Liver (tissue), 3 donors: ENCODE measurements around the gene SLC25A22.

Experiments used
- CTCF ChIP-seq: fragments of 150-350 bp; IDR thresholded peaks from 2 replicates; pipeline ENCODE4 v1.5.1; 2017; ENCODE audit warnings: improper control_type of control experiment, low read depth, low read length; ENCODE audit not compliant: missing input control
- FOXA1 ChIP-seq: IDR thresholded peaks from 2 replicates; pipeline ENCODE4 v1.6.1; 2016; ENCODE audit warnings: antibody characterized with exemption
- GABPA ChIP-seq, 2 donors: IDR thresholded peaks in 1 of 2; conservative IDR thresholded peaks in 1 of 2; 2 replicates each; pipeline ENCODE4 v1.6.1; 2016; ENCODE audit warnings: antibody characterized with exemption in 2 of 2, mild to moderate bottlenecking in 1 of 2, moderate library complexity in 1 of 2
- JUND ChIP-seq, 2 donors: IDR thresholded peaks; 2 replicates each; pipeline ENCODE4 v1.6.1; 2016; ENCODE audit warnings: antibody characterized with exemption in 2 of 2
- REST ChIP-seq: IDR thresholded peaks from 2 replicates; pipeline ENCODE4 v1.6.1; 2016; ENCODE audit warnings: antibody characterized with exemption, mild to moderate bottlenecking
- RXRA ChIP-seq, 2 donors: IDR thresholded peaks; 2 replicates each; pipeline ENCODE4 v1.6.1; 2017 to 2018; ENCODE audit warnings: antibody characterized with exemption in 2 of 2, mild to moderate bottlenecking in 1 of 2
- SP1 ChIP-seq: IDR thresholded peaks from 2 replicates; pipeline ENCODE4 v1.6.1; 2018; ENCODE audit warnings: antibody characterized with exemption, mild to moderate bottlenecking
- ZBTB33 ChIP-seq: IDR thresholded peaks from 2 replicates; pipeline ENCODE4 v1.6.1; 2016; ENCODE audit warnings: antibody characterized with exemption
- donor health status: healthy.
- donor health status: healthy.

GRCh38 chr11:763549-764321 is 34.3 kb downstream of the SLC25A22 start:
- TF ChIP-seq CTCF (no peak), JUND (IDR thresholded peaks at IDR 0.05) (no peak), REST (no peak), GABPA (IDR thresholded peaks at IDR 0.05 in 1 of 2, conservative IDR thresholded peaks at IDR 0.05 in 1 of 2) (no peak), ZBTB33 (no peak), FOXA1 (no peak), RXRA (IDR thresholded peaks at IDR 0.05) (no peak), SP1 (no peak)
